ENCODE measurements around the gene DLG3.

DNA sequence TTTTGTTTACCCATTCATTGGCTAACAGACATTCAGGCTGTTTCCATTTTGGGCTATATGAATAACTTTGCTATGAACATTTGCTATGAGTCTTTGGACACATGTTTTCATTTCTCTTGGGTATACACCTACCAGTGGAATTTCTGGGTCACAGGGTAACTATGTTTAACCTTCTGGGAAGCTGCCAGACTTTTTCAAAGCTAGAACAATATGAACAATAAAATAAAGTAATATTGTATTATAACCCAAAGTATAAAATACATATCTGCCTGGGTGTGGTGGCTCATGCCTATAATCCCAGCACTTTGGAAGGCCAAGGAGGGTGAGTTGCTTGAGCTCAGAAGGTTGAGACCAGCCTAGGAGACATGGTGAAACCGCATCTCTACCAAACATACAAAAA, 90.6 kb downstream of the DLG3 start:
- TF ChIP-seq, protein P1, sequence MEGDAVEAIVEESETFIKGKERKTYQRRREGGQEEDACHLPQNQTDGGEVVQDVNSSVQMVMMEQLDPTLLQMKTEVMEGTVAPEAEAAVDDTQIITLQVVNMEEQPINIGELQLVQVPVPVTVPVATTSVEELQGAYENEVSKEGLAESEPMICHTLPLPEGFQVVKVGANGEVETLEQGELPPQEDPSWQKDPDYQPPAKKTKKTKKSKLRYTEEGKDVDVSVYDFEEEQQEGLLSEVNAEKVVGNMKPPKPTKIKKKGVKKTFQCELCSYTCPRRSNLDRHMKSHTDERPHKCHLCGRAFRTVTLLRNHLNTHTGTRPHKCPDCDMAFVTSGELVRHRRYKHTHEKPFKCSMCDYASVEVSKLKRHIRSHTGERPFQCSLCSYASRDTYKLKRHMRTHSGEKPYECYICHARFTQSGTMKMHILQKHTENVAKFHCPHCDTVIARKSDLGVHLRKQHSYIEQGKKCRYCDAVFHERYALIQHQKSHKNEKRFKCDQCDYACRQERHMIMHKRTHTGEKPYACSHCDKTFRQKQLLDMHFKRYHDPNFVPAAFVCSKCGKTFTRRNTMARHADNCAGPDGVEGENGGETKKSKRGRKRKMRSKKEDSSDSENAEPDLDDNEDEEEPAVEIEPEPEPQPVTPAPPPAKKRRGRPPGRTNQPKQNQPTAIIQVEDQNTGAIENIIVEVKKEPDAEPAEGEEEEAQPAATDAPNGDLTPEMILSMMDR (IDR thresholded peaks at IDR 0.05 in 2 of 3, conservative IDR thresholded peaks at IDR 0.05 in 1 of 3; ENCODE audit: borderline replicate concordance in 1 of 3, insufficient read depth in 1 of 3, low read depth in 2 of 3, low read length in 2 of 3): no peak
- TF ChIP-seq POLR2A (IDR thresholded peaks at IDR 0.05; ENCODE audit: borderline replicate concordance, extremely low read depth, insufficient read depth, insufficient read length): no peak
- TF ChIP-seq SRF (IDR thresholded peaks at IDR 0.05; ENCODE audit: low read depth): no peak
- no peak for TF ChIP-seq REST (IDR thresholded peaks at IDR 0.05; ENCODE audit: low read depth)
- no peak for TF ChIP-seq EZH2 (IDR thresholded peaks at IDR 0.05)
- TF ChIP-seq EGR1 (IDR thresholded peaks at IDR 0.05; ENCODE audit: low read depth): no peak
- TF ChIP-seq, protein P2, sequence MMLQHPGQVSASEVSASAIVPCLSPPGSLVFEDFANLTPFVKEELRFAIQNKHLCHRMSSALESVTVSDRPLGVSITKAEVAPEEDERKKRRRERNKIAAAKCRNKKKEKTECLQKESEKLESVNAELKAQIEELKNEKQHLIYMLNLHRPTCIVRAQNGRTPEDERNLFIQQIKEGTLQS (IDR thresholded peaks at IDR 0.05): no peak
- no peak for TF ChIP-seq SIN3A (IDR thresholded peaks at IDR 0.05; ENCODE audit: low read depth)
- no peak for TF ChIP-seq POLR2AphosphoS5 (IDR thresholded peaks at IDR 0.05; ENCODE audit: low read depth, low read length)
- TF ChIP-seq JUND (IDR thresholded peaks at IDR 0.05): no peak
- no peak for TF ChIP-seq RAD21 (IDR thresholded peaks at IDR 0.05; ENCODE audit: low read depth)
- TF ChIP-seq, protein P3, sequence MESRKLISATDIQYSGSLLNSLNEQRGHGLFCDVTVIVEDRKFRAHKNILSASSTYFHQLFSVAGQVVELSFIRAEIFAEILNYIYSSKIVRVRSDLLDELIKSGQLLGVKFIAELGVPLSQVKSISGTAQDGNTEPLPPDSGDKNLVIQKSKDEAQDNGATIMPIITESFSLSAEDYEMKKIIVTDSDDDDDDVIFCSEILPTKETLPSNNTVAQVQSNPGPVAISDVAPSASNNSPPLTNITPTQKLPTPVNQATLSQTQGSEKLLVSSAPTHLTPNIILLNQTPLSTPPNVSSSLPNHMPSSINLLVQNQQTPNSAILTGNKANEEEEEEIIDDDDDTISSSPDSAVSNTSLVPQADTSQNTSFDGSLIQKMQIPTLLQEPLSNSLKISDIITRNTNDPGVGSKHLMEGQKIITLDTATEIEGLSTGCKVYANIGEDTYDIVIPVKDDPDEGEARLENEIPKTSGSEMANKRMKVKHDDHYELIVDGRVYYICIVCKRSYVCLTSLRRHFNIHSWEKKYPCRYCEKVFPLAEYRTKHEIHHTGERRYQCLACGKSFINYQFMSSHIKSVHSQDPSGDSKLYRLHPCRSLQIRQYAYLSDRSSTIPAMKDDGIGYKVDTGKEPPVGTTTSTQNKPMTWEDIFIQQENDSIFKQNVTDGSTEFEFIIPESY (IDR thresholded peaks at IDR 0.05; ENCODE audit: extremely low read depth, insufficient replicate concordance, low read length): no peak
- TF ChIP-seq FOSL1 (IDR thresholded peaks at IDR 0.05; ENCODE audit: low read depth): no peak
